ENCODE measurements around the gene CNTNAP1.

CNTNAP1 gene

DNA sequence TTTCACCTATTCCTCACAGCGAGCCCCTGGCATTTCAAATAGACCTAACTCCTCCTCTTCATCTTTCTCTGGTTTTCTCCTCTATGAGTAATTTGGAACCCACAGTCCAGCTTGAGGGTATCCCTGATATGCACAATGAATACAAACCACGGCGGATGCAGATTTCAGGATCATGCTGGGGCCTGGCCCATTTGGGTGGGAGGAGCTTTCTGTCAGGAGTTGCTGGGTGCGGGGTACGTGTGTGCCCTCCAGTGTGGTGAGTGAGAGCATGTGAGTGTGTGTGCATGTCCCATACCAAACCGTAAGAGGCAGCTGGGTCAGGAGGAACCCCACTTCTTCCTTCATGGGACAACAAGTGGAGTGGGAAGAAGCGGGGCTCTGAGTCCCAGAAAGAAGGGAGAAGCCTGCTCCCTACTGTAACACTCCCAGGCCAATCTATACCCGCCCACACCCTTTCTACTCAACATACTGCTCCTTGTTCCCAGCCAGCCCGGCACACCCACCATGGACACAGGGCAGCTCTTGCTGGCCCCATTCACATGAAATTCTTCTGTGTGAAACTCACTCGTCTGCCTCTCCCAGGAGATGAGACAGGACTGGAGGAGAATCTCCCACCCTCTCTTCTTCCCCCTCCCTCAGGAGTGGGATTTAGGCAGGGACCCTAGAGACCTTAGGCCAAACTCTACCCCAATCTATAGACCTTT lies 18.4 kb downstream of the CNTNAP1 start:
- Histone ChIP-seq H3K9me3 (replicated peaks; ENCODE audit: insufficient read depth, low read length) (no peaks in the 10 kb centered on the region), H3F3A (ENCODE audit: insufficient read depth, low read length) (peaks cover 7% of the 10 kb centered on the region), H3K9me2 (replicated peaks; ENCODE audit: insufficient read depth, low read length) (no peaks in the 10 kb centered on the region), H3K4me1 (ENCODE audit: low read length) (peaks cover 12% of the 10 kb centered on the region), H3K79me2 (ENCODE audit: low read length) (no peaks in the 10 kb centered on the region), H3K36me3 (replicated peaks; ENCODE audit: insufficient read depth, low read length) (no peaks in the 10 kb centered on the region), H3K4me3 (ENCODE audit: low read length) (no peak overlapping the region), H3K9ac (ENCODE audit: low read length) (no peak overlapping the region), H3K27ac (ENCODE audit: low read length) (no peak overlapping the region), H2AFZ (ENCODE audit: low read length) (no peak overlapping the region), H3K27me3 (replicated peaks; ENCODE audit: insufficient read depth, low read length) (no peaks in the 10 kb centered on the region), H4K20me1 (ENCODE audit: insufficient read depth, low read length) (no peaks in the 10 kb centered on the region), H3K4me2 (ENCODE audit: low read depth, low read length) (no peak overlapping the region)
- DNase-seq, result no peak
- no peak for TF ChIP-seq EZH2phosphoT487 (IDR thresholded peaks at IDR 0.05; ENCODE audit: low read length)
- TF ChIP-seq CTCF (IDR thresholded peaks at IDR 0.05; ENCODE audit: low read length), result no peak
- TF ChIP-seq EZH2 (optimal IDR thresholded peaks at IDR 0.05; ENCODE audit: low read depth, low read length), result no peak

DNA sequence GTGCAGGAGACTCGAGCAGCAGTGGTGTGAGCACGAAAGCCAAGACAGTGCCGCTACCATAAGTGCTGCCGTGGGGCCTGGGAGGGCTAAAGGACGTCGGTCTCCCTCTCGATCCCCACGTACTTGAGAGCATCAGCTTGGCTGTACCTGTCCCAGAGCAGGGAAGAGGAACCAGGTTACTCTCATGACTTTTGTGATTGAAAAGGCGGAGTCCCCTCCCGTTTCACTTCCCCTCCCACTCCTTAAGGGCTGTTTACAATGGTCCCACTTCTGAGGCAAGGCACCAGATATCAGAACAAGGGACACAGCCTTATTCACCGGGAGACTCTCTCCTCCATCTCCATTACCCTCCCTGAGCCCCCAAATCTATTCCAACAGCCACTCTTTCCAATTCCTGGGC lies 20.1 kb downstream of the CNTNAP1 start:
- no peaks in the 10 kb centered on the region for H3K9me2 ChIP-seq (replicated peaks; ENCODE audit: insufficient read depth, low read length)
- H3F3A ChIP-seq (ENCODE audit: insufficient read depth, low read length), result peaks cover 9% of the 10 kb centered on the region
- H3K9ac ChIP-seq (ENCODE audit: low read length), result no peak overlapping the region
- no peak overlapping the region for H3K4me2 ChIP-seq (ENCODE audit: low read depth, low read length)
- no peak overlapping the region for H3K4me3 ChIP-seq (ENCODE audit: low read length)
- H2AFZ ChIP-seq (ENCODE audit: low read length), result no peak overlapping the region
- H3K4me1 ChIP-seq (ENCODE audit: low read length), result peaks cover 18% of the 10 kb centered on the region
- no peak overlapping the region for H3K27ac ChIP-seq (ENCODE audit: low read length)
- H3K79me2 ChIP-seq (ENCODE audit: low read length), result no peaks in the 10 kb centered on the region
- no peaks in the 10 kb centered on the region for H3K9me3 ChIP-seq (replicated peaks; ENCODE audit: insufficient read depth, low read length)
- H3K36me3 ChIP-seq (replicated peaks; ENCODE audit: insufficient read depth, low read length), result 0 out of 2 replicates have a peak, but pooled peaks cover under 1% of the 10 kb centered on the region
- TF ChIP-seq EZH2 (optimal IDR thresholded peaks at IDR 0.05; ENCODE audit: low read depth, low read length) (no peak), EZH2phosphoT487 (IDR thresholded peaks at IDR 0.05; ENCODE audit: low read length) (no peak), CTCF (IDR thresholded peaks at IDR 0.05; ENCODE audit: low read length) (no peak)
- H3K27me3 ChIP-seq (replicated peaks; ENCODE audit: insufficient read depth, low read length), result no peaks in the 10 kb centered on the region
- H4K20me1 ChIP-seq (ENCODE audit: insufficient read depth, low read length), result no peaks in the 10 kb centered on the region
- no peak for DNase-seq

GRCh38 chr17:42704490-42704836 lies 22.1 kb downstream of the CNTNAP1 start:
- H3K36me3 ChIP-seq (replicated peaks; ENCODE audit: insufficient read depth, low read length), result peaks cover 7% of the 10 kb centered on the region; the same call in 1 of the 2 replicates

More at GRCh38 chr17:42704490-42704836, 22.1 kb downstream of the CNTNAP1 start:
- no peaks in the 10 kb centered on the region for H3K9me2 ChIP-seq (replicated peaks; ENCODE audit: insufficient read depth, low read length)
- H3K27ac ChIP-seq (ENCODE audit: low read length), result peak overlapping the region; percentile 53; the same call in 1 of the 2 replicates
- peak overlapping the region; percentile 26; the same call in 1 of the 2 replicates for H3K4me2 ChIP-seq (ENCODE audit: low read depth, low read length)
- no peaks in the 10 kb centered on the region for H4K20me1 ChIP-seq (ENCODE audit: insufficient read depth, low read length)
- H2AFZ ChIP-seq (ENCODE audit: low read length), result no peak overlapping the region
- H3K9me3 ChIP-seq (replicated peaks; ENCODE audit: insufficient read depth, low read length), result no peaks in the 10 kb centered on the region
- no peak for DNase-seq
- peaks cover 18% of the 10 kb centered on the region for H3K4me1 ChIP-seq (ENCODE audit: low read length)
- H3K4me3 ChIP-seq (ENCODE audit: low read length), result no peak overlapping the region
- no peak overlapping the region for H3K9ac ChIP-seq (ENCODE audit: low read length)
- peaks cover 9% of the 10 kb centered on the region for H3F3A ChIP-seq (ENCODE audit: insufficient read depth, low read length)
- no peaks in the 10 kb centered on the region for H3K27me3 ChIP-seq (replicated peaks; ENCODE audit: insufficient read depth, low read length)
- TF ChIP-seq EZH2 (optimal IDR thresholded peaks at IDR 0.05; ENCODE audit: low read depth, low read length), result no peak
- no peak for TF ChIP-seq CTCF (IDR thresholded peaks at IDR 0.05; ENCODE audit: low read length)
- TF ChIP-seq EZH2phosphoT487 (IDR thresholded peaks at IDR 0.05; ENCODE audit: low read length), result no peak
- H3K79me2 ChIP-seq (ENCODE audit: low read length), result no peaks in the 10 kb centered on the region

Measured in MM.1S (cell line).